Measurements from ENCODE around the gene HIBCH. TPM values are rescaled to one million over a fixed set of nuclear protein-coding genes. Genes with fewer than 3 reads are reported as not detected.

Gene HIBCH
- total and polyA plus RNA-seq, 2 donors, result 18.7 to 31.3 TPM

GRCh38 chr2:190202018-190202417, 117.6 kb downstream of the HIBCH start:
- Histone ChIP-seq H3K36me3 (ENCODE audit: control insufficient read depth in 2 of 2, insufficient read depth in 2 of 2, low read length in 1 of 2) (peaks cover 4 to 8% of the 10 kb centered on the region in 2 donors), H3K27me3 (ENCODE audit: control insufficient read depth in 2 of 2, insufficient read depth in 1 of 2, low read length in 1 of 2) (no peaks in the 10 kb centered on the region), H3K9me3 (ENCODE audit: control insufficient read depth in 2 of 2, insufficient read depth in 1 of 2, low read length in 1 of 2) (no peaks in the 10 kb centered on the region), H3K27ac (ENCODE audit: low read depth in 1 of 2, low read length in 1 of 2) (no peak overlapping the region), H3K4me1 (ENCODE audit: control insufficient read depth in 2 of 2, insufficient read depth in 2 of 2, low read length in 2 of 2) (peaks cover 0 to 3% of the 10 kb centered on the region in 2 donors), H3K4me3 (ENCODE audit: low read length in 2 of 2) (no peak overlapping the region)
- no peak for DNase-seq (ENCODE audit: low read depth in 6 of 9, low spot score in 9 of 9)

- no peaks in the 10 kb centered on the region for H3K9me3 ChIP-seq (ENCODE audit: control insufficient read depth in 2 of 2, insufficient read depth in 1 of 2, low read length in 1 of 2)
- H3K27me3 ChIP-seq (ENCODE audit: control insufficient read depth in 2 of 2, insufficient read depth in 1 of 2, low read length in 1 of 2), result no peaks in the 10 kb centered on the region
- peaks cover 0 to 3% of the 10 kb centered on the region in 2 donors for H3K4me1 ChIP-seq (ENCODE audit: control insufficient read depth in 2 of 2, insufficient read depth in 2 of 2, low read length in 2 of 2)
- 91% methylated on average over 1 of the region's 1 CpG for WGBS
- peaks cover 4 to 8% of the 10 kb centered on the region in 2 donors for H3K36me3 ChIP-seq (ENCODE audit: control insufficient read depth in 2 of 2, insufficient read depth in 2 of 2, low read length in 1 of 2)
- no peak for DNase-seq (ENCODE audit: low read depth in 6 of 9, low spot score in 9 of 9)
- H3K4me3 ChIP-seq (ENCODE audit: low read length in 2 of 2), result no peak overlapping the region
- no peak overlapping the region for H3K27ac ChIP-seq (ENCODE audit: low read depth in 1 of 2, low read length in 1 of 2)
Measured at GRCh38 chr2:190200603-190201002, 119.0 kb downstream of the HIBCH start.

- H3K36me3 ChIP-seq (ENCODE audit: control insufficient read depth in 2 of 2, insufficient read depth in 2 of 2, low read length in 1 of 2), result peaks cover 4 to 8% of the 10 kb centered on the region in 2 donors
- WGBS, result 97% methylated on average over 1 of the region's 1 CpG
Measured at GRCh38 chr2:190199530-190199929, 120.1 kb downstream of the HIBCH start.

GRCh38 chr2:190199109-190199508, 120.5 kb downstream of the HIBCH start:
- 98% methylated on average over 2 of the region's 2 CpGs for WGBS
- peaks cover 4 to 8% of the 10 kb centered on the region in 2 donors for H3K36me3 ChIP-seq (ENCODE audit: control insufficient read depth in 2 of 2, insufficient read depth in 2 of 2, low read length in 1 of 2)

More at GRCh38 chr2:190199530-190199929, 120.1 kb downstream of the HIBCH start:
- Histone ChIP-seq H3K4me3 (ENCODE audit: low read length in 2 of 2) (no peak overlapping the region), H3K27me3 (ENCODE audit: control insufficient read depth in 2 of 2, insufficient read depth in 1 of 2, low read length in 1 of 2) (no peaks in the 10 kb centered on the region), H3K4me1 (ENCODE audit: control insufficient read depth in 2 of 2, insufficient read depth in 2 of 2, low read length in 2 of 2) (peaks cover 0 to 3% of the 10 kb centered on the region in 2 donors), H3K9me3 (ENCODE audit: control insufficient read depth in 2 of 2, insufficient read depth in 1 of 2, low read length in 1 of 2) (no peaks in the 10 kb centered on the region), H3K27ac (ENCODE audit: low read depth in 1 of 2, low read length in 1 of 2) (no peak overlapping the region)
- no peak for DNase-seq (ENCODE audit: low read depth in 6 of 9, low spot score in 9 of 9)

GRCh38 chr2:190197143-190197720, 122.4 kb downstream of the HIBCH start:
- DNase-seq (ENCODE audit: low read depth in 6 of 9, low spot score in 9 of 9), result no peak
- Histone ChIP-seq H3K4me3 (ENCODE audit: low read length in 2 of 2) (no peak overlapping the region), H3K36me3 (ENCODE audit: control insufficient read depth in 2 of 2, insufficient read depth in 2 of 2, low read length in 1 of 2) (peaks cover 4 to 5% of the 10 kb centered on the region in 2 donors), H3K9me3 (ENCODE audit: control insufficient read depth in 2 of 2, insufficient read depth in 1 of 2, low read length in 1 of 2) (no peaks in the 10 kb centered on the region), H3K4me1 (ENCODE audit: control insufficient read depth in 2 of 2, insufficient read depth in 2 of 2, low read length in 2 of 2) (no peaks in the 10 kb centered on the region), H3K27ac (ENCODE audit: low read depth in 1 of 2, low read length in 1 of 2) (no peak overlapping the region), H3K27me3 (ENCODE audit: control insufficient read depth in 2 of 2, insufficient read depth in 1 of 2, low read length in 1 of 2) (no peaks in the 10 kb centered on the region)
- 96% methylated on average over 5 of the region's 5 CpGs for WGBS

More at GRCh38 chr2:190199109-190199508, 120.5 kb downstream of the HIBCH start:
- Histone ChIP-seq H3K9me3 (ENCODE audit: control insufficient read depth in 2 of 2, insufficient read depth in 1 of 2, low read length in 1 of 2) (no peaks in the 10 kb centered on the region), H3K27ac (ENCODE audit: low read depth in 1 of 2, low read length in 1 of 2) (no peak overlapping the region), H3K27me3 (ENCODE audit: control insufficient read depth in 2 of 2, insufficient read depth in 1 of 2, low read length in 1 of 2) (no peaks in the 10 kb centered on the region), H3K4me3 (ENCODE audit: low read length in 2 of 2) (no peak overlapping the region), H3K4me1 (ENCODE audit: control insufficient read depth in 2 of 2, insufficient read depth in 2 of 2, low read length in 2 of 2) (peaks cover 0 to 3% of the 10 kb centered on the region in 2 donors)
- no peak for DNase-seq (ENCODE audit: low read depth in 6 of 9, low spot score in 9 of 9)

- no peaks in the 10 kb centered on the region for H3K36me3 ChIP-seq (ENCODE audit: control insufficient read depth in 2 of 2, insufficient read depth in 2 of 2, low read length in 1 of 2)
- no peak overlapping the region for H3K4me3 ChIP-seq (ENCODE audit: low read length in 2 of 2)
- no peaks in the 10 kb centered on the region for H3K4me1 ChIP-seq (ENCODE audit: control insufficient read depth in 2 of 2, insufficient read depth in 2 of 2, low read length in 2 of 2)
- H3K27ac ChIP-seq (ENCODE audit: low read depth in 1 of 2, low read length in 1 of 2), result no peak overlapping the region
- H3K27me3 ChIP-seq (ENCODE audit: control insufficient read depth in 2 of 2, insufficient read depth in 1 of 2, low read length in 1 of 2), result no peaks in the 10 kb centered on the region
- H3K9me3 ChIP-seq (ENCODE audit: control insufficient read depth in 2 of 2, insufficient read depth in 1 of 2, low read length in 1 of 2), result no peaks in the 10 kb centered on the region
- 98% methylated on average over 3 of the region's 3 CpGs for WGBS
- DNase-seq (ENCODE audit: low read depth in 6 of 9, low spot score in 9 of 9), result no peak
Measured at GRCh38 chr2:190190507-190191162, 129.0 kb downstream of the HIBCH start.

GRCh38 chr2:190188289-190188688, 131.3 kb downstream of the HIBCH start:
- no peak for DNase-seq (ENCODE audit: low read depth in 6 of 9, low spot score in 9 of 9)
- Histone ChIP-seq H3K9me3 (ENCODE audit: control insufficient read depth in 2 of 2, insufficient read depth in 1 of 2, low read length in 1 of 2) (no peaks in the 10 kb centered on the region), H3K27me3 (ENCODE audit: control insufficient read depth in 2 of 2, insufficient read depth in 1 of 2, low read length in 1 of 2) (no peaks in the 10 kb centered on the region), H3K4me3 (ENCODE audit: low read length in 2 of 2) (no peak overlapping the region), H3K4me1 (ENCODE audit: control insufficient read depth in 2 of 2, insufficient read depth in 2 of 2, low read length in 2 of 2) (no peaks in the 10 kb centered on the region), H3K27ac (ENCODE audit: low read depth in 1 of 2, low read length in 1 of 2) (no peak overlapping the region), H3K36me3 (ENCODE audit: control insufficient read depth in 2 of 2, insufficient read depth in 2 of 2, low read length in 1 of 2) (no peaks in the 10 kb centered on the region)
- 95% methylated on average over 1 of the region's 1 CpG for WGBS

- 98% methylated on average over 3 of the region's 3 CpGs for WGBS
- DNase-seq (ENCODE audit: low read depth in 6 of 9, low spot score in 9 of 9), result no peak
- H3K4me1 ChIP-seq (ENCODE audit: control insufficient read depth in 2 of 2, insufficient read depth in 2 of 2, low read length in 2 of 2), result peaks cover 0 to 2% of the 10 kb centered on the region in 2 donors
- no peaks in the 10 kb centered on the region for H3K36me3 ChIP-seq (ENCODE audit: control insufficient read depth in 2 of 2, insufficient read depth in 2 of 2, low read length in 1 of 2)
- H3K4me3 ChIP-seq (ENCODE audit: low read length in 2 of 2), result no peak overlapping the region
- no peaks in the 10 kb centered on the region for H3K27me3 ChIP-seq (ENCODE audit: control insufficient read depth in 2 of 2, insufficient read depth in 1 of 2, low read length in 1 of 2)
- H3K9me3 ChIP-seq (ENCODE audit: control insufficient read depth in 2 of 2, insufficient read depth in 1 of 2, low read length in 1 of 2), result no peaks in the 10 kb centered on the region
- no peak overlapping the region for H3K27ac ChIP-seq (ENCODE audit: low read depth in 1 of 2, low read length in 1 of 2)
Measured at GRCh38 chr2:190186238-190186637, 133.4 kb downstream of the HIBCH start.

GRCh38 chr2:190185380-190185779, 134.2 kb downstream of the HIBCH start:
- no peak for DNase-seq (ENCODE audit: low read depth in 6 of 9, low spot score in 9 of 9)
- H3K36me3 ChIP-seq (ENCODE audit: control insufficient read depth in 2 of 2, insufficient read depth in 2 of 2, low read length in 1 of 2), result no peaks in the 10 kb centered on the region
- WGBS, result 98% methylated on average over 2 of the region's 2 CpGs
- H3K4me3 ChIP-seq (ENCODE audit: low read length in 2 of 2), result no peak overlapping the region
- H3K27me3 ChIP-seq (ENCODE audit: control insufficient read depth in 2 of 2, insufficient read depth in 1 of 2, low read length in 1 of 2), result peaks cover 0 to 6% of the 10 kb centered on the region in 2 donors
- peaks cover 5 to 8% of the 10 kb centered on the region in 2 donors for H3K4me1 ChIP-seq (ENCODE audit: control insufficient read depth in 2 of 2, insufficient read depth in 2 of 2, low read length in 2 of 2)
- H3K9me3 ChIP-seq (ENCODE audit: control insufficient read depth in 2 of 2, insufficient read depth in 1 of 2, low read length in 1 of 2), result no peaks in the 10 kb centered on the region
- no peak overlapping the region for H3K27ac ChIP-seq (ENCODE audit: low read depth in 1 of 2, low read length in 1 of 2)
